Peyer's patch (tissue), 4 donors: ENCODE results near the gene KLHL25.

Experiments used
- POLR2A ChIP-seq, 2 donors: fragments of 450-650 bp; IDR thresholded peaks; one replicate each; pipeline ENCODE4 v1.5.1; 2017; ENCODE audit warnings: antibody characterized with exemption in 2 of 2, mild to moderate bottlenecking in 2 of 2, moderate library complexity in 2 of 2
- TF ChIP-seq, protein P1 (sequence below), 6 experiments: fragments of 450-650 bp in 4 of 6; fragments of 200-600 bp in 2 of 6; sonication (generic) in 1 of 6; IDR thresholded peaks; one replicate each; pipeline ENCODE4 v1.5.1; 2017 to 2019; ENCODE audit warnings: antibody characterized with exemption in 6 of 6, mild to moderate bottlenecking in 3 of 6, moderate library complexity in 1 of 6

DNA sequence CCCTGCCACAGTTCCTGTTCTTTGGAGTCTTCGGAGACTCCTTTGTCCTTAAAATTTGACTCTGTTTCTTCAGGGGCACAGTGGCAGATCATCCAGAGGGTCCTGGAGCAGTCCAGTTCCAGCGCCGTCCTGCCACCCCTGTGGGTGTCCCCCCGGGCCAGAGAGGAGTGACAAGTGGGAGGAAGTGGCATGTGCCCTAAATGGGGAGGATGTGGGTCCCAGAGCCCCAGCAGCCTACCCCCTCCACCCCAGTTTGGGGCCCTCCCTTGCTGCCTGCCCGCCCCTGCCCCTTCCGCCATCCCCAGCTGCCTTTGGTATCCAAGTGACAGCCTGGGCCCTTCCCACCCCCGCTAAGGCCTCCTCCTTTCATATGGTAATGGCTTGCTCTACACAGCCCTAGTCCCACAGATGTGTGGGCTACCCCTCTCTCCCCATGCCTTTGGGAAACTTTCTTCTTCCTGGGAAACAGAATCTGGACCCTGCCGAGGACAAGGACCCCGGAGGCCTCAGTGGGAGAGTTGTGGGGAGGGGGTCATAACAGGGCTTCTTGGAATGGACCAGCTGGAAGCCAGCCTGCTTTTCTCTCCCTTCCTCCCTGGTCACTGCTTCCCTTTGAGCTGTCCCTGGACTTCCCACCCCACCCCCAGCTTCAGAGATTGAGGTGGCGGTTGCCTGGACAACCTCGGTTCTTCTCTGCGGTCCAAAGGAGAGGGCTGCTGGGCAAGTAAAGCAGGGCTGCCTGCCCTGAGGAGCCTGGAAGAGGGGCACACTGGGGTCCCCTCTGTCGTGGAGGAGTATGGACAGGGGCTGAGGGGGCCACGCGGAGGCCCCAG, 43.2 kb downstream of the KLHL25 start:
- TF ChIP-seq, protein P1, sequence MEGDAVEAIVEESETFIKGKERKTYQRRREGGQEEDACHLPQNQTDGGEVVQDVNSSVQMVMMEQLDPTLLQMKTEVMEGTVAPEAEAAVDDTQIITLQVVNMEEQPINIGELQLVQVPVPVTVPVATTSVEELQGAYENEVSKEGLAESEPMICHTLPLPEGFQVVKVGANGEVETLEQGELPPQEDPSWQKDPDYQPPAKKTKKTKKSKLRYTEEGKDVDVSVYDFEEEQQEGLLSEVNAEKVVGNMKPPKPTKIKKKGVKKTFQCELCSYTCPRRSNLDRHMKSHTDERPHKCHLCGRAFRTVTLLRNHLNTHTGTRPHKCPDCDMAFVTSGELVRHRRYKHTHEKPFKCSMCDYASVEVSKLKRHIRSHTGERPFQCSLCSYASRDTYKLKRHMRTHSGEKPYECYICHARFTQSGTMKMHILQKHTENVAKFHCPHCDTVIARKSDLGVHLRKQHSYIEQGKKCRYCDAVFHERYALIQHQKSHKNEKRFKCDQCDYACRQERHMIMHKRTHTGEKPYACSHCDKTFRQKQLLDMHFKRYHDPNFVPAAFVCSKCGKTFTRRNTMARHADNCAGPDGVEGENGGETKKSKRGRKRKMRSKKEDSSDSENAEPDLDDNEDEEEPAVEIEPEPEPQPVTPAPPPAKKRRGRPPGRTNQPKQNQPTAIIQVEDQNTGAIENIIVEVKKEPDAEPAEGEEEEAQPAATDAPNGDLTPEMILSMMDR (IDR thresholded peaks at IDR 0.05), result no peak
- TF ChIP-seq POLR2A (IDR thresholded peaks at IDR 0.05), result no peak
